GM23248 (cell line): Measurements from ENCODE around the gene MEGF11.

ENCODE experiments used
- EZH2 ChIP-seq: fragments of 200-600 bp; sonication (generic); IDR thresholded peaks from 2 replicates; pipeline ENCODE4 v1.6.1; 2018; ENCODE audit warnings: antibody characterized with exemption, mild to moderate bottlenecking; ENCODE audit not compliant: insufficient read depth, poor library complexity, severe bottlenecking
- EZH2phosphoT487 ChIP-seq: fragments of 200-600 bp; sonication (generic); IDR thresholded peaks from 2 replicates; pipeline ENCODE4 v1.6.1; 2018; ENCODE audit warnings: antibody characterized with exemption, moderate library complexity, mild to moderate bottlenecking, low read depth; ENCODE audit not compliant: insufficient read depth

GRCh38 chr15:65949491-65949890 is 304.1 kb downstream of the MEGF11 start:
- TF ChIP-seq EZH2 (no peak), EZH2phosphoT487 (no peak)
